ENCODE results near the gene STARD13.

DNA sequence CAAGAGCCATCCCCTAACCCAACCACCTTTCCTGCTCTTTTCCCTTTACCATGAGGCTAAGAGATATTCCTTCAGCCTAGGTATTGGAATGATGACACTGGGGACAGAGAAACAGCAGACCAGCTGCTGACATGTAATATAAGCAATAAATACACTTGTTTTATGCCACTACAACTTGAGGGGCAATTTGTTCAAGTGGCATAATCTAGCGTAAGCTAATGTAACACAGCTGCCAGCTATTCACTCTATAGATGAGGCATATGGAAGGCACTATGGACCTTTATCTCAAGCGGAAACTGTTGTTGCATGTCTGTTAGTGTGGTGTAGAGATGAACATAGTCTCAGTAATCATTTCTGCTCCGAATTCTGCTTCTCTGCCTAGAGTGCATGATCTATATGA is 111.1 kb downstream of the STARD13 start:
- TF ChIP-seq ZNF274 (IDR thresholded peaks at IDR 0.05; ENCODE audit: low read depth, low read length) (no peak), SUZ12 (IDR thresholded peaks at IDR 0.05; ENCODE audit: extremely low read depth, insufficient read depth, insufficient read length) (no peak)

Measured in NT2/D1 (cell line).